Uterus (tissue), 4 donors: ENCODE results near the gene BICD1. TPM values are rescaled to one million over a fixed set of nuclear protein-coding genes. Genes with fewer than 3 reads are reported as not detected.

Source experiments
- DNase-seq, 2 donors: peaks; one replicate each; pipeline ENCODE4 v3.0.0-alpha.2; 2019 to 2020
- H3K27ac ChIP-seq, 2 donors: fragments of 200-600 bp; sonication (generic); 1 replicate in 1 of 2; 2 replicates in 1 of 2; pipeline ENCODE4 v1.5.1; 2016 to 2018
- H3K27me3 ChIP-seq, 2 donors: fragments of 200-600 bp; sonication (generic); one replicate each; pipeline ENCODE4 v1.5.1; 2018 to 2019; ENCODE audit warnings: control low read depth in 1 of 2
- H3K36me3 ChIP-seq, 2 donors: fragments of 200-600 bp; sonication (generic); one replicate each; pipeline ENCODE4 v1.5.1; 2019; ENCODE audit warnings: control low read depth in 1 of 2
- H3K4me1 ChIP-seq, 2 donors: fragments of 200-600 bp; sonication (generic); one replicate each; pipeline ENCODE4 v1.5.1; 2018 to 2019; ENCODE audit warnings: control low read depth in 1 of 2
- H3K4me3 ChIP-seq, 2 donors: fragments of 200-600 bp; sonication (generic); 1 replicate in 1 of 2; 2 replicates in 1 of 2; pipeline ENCODE4 v1.5.1; 2018 to 2019; ENCODE audit warnings: mild to moderate bottlenecking in 1 of 2
- H3K9me3 ChIP-seq, 2 donors: fragments of 200-600 bp; sonication (generic); one replicate each; pipeline ENCODE4 v1.5.1; 2019; ENCODE audit warnings: control low read depth in 1 of 2
- POLR2A ChIP-seq, 2 donors: fragments of 450-650 bp; IDR thresholded peaks; one replicate each; pipeline ENCODE4 v1.6.1; 2016; ENCODE audit warnings: antibody characterized with exemption in 2 of 2, mild to moderate bottlenecking in 1 of 2, moderate library complexity in 1 of 2
- intact Hi-C: fragments of 100-400 bp; cut with DNase I; formaldehyde crosslinking; loops from one replicate; pipeline ENCODE4 v1.15.1; 2023; ENCODE audit warnings: low total_unique reads
- total RNA-seq, 4 donors: library from RNA; depleted of rRNA in 3 of 4; stranded (reverse); fragments of >200 nt in 3 of 4; gene quantifications; one replicate each; pipeline versions ENCODE4 v1.1.0 to v1.2.4, GENCODE V29; 2014 to 2023
- TF ChIP-seq, protein P1 (sequence below), 4 experiments: fragments of 200-600 bp in 2 of 4; fragments of 450-650 bp in 2 of 4; sonication (generic) in 2 of 4; IDR thresholded peaks; one replicate each; pipeline ENCODE4 v1.5.1; 2016 to 2019; ENCODE audit warnings: antibody characterized with exemption in 4 of 4, mild to moderate bottlenecking in 2 of 4, moderate library complexity in 1 of 4
- donor health status: DM: yes; HTN: yes; CAD: no.

BICD1 gene
- total RNA-seq, 4 donors from 2014 or later: 19.4 to 219 (median 40.9) TPM

DNA sequence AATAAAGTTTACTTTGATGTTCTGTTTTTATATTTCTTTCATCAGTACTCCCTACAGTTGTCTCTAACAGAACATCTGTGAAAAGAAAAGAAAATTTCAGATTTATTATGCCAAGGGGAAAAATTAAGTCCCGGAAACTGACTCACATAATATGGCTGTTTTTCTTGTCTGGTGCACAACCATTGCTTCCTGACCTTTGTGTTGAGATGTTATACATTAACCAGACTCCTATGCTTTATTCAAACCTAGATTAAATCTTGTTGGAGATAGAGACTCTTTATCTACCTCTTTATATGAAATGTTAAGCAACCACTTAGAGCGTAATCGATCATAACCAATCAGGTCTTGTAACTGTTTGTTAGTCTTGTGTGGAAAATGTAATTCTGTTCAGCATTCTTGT lies 37.6 kb upstream of the BICD1 start:
- DNase-seq: no peak
- Histone ChIP-seq H3K27me3 (no peaks in the 10 kb centered on the region), H3K27ac (no peak overlapping the region), H3K4me1 (no peaks in the 10 kb centered on the region), H3K4me3 (no peak overlapping the region), H3K36me3 (no peaks in the 10 kb centered on the region), H3K9me3 (no peaks in the 10 kb centered on the region)
- intact Hi-C loops: no loop called here
- TF ChIP-seq POLR2A (IDR thresholded peaks at IDR 0.05): no peak
- TF ChIP-seq, protein P1, sequence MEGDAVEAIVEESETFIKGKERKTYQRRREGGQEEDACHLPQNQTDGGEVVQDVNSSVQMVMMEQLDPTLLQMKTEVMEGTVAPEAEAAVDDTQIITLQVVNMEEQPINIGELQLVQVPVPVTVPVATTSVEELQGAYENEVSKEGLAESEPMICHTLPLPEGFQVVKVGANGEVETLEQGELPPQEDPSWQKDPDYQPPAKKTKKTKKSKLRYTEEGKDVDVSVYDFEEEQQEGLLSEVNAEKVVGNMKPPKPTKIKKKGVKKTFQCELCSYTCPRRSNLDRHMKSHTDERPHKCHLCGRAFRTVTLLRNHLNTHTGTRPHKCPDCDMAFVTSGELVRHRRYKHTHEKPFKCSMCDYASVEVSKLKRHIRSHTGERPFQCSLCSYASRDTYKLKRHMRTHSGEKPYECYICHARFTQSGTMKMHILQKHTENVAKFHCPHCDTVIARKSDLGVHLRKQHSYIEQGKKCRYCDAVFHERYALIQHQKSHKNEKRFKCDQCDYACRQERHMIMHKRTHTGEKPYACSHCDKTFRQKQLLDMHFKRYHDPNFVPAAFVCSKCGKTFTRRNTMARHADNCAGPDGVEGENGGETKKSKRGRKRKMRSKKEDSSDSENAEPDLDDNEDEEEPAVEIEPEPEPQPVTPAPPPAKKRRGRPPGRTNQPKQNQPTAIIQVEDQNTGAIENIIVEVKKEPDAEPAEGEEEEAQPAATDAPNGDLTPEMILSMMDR (IDR thresholded peaks at IDR 0.05): no peak

DNA sequence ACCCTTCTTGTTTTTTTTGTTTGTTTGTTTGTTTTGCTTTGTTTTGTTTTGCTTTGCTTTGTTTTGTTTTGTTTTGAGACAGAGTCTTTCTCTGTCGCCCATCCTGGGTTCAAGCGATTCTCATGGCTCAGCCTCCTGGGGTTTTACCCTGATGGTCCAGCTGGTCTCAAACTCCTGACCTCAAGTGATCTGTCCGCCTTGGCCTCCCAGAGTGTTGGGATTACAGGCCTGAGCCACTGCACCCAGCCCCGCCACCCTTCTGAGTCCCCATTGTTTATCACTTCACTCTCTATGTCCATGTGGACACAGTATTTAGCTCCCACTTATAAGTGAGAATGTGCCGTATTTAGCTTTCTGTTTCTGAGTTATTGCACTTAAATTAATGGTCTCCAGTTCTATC lies 36.9 kb upstream of the BICD1 start:
- intact Hi-C loops: no loop called here
- Histone ChIP-seq H3K27me3 (no peaks in the 10 kb centered on the region), H3K27ac (no peak overlapping the region), H3K4me3 (no peak overlapping the region), H3K4me1 (no peaks in the 10 kb centered on the region), H3K9me3 (no peaks in the 10 kb centered on the region), H3K36me3 (no peaks in the 10 kb centered on the region)
- no peak for TF ChIP-seq POLR2A (IDR thresholded peaks at IDR 0.05)
- TF ChIP-seq, protein P1 (IDR thresholded peaks at IDR 0.05): no peak
- no peak for DNase-seq

DNA sequence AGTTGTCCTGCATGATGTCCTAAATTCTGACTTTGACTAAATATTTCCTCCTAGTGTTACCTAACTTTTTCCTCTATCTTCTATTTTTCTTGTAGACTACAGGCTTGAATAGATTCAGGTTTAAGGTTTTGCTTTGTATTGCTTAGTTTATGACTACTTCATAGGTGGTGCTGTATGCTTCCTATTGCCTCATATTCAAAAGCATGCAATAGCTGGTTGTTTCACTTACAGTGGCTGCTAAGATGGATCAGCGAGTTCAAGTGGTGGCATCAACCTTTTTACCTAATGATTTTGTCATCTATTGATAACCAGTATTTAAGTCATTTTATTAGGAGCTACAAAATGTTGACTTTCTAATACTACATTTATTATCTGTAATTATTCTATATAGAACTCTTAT lies 36.3 kb upstream of the BICD1 start:
- H3K4me3 ChIP-seq: no peak overlapping the region
- H3K27ac ChIP-seq: no peak overlapping the region
- no peaks in the 10 kb centered on the region for H3K9me3 ChIP-seq
- no peaks in the 10 kb centered on the region for H3K36me3 ChIP-seq
- TF ChIP-seq, protein P1 (IDR thresholded peaks at IDR 0.05): no peak
- TF ChIP-seq POLR2A (IDR thresholded peaks at IDR 0.05): no peak
- no peak for DNase-seq
- intact Hi-C loops: no loop called here
- H3K27me3 ChIP-seq: no peaks in the 10 kb centered on the region
- no peaks in the 10 kb centered on the region for H3K4me1 ChIP-seq

DNA sequence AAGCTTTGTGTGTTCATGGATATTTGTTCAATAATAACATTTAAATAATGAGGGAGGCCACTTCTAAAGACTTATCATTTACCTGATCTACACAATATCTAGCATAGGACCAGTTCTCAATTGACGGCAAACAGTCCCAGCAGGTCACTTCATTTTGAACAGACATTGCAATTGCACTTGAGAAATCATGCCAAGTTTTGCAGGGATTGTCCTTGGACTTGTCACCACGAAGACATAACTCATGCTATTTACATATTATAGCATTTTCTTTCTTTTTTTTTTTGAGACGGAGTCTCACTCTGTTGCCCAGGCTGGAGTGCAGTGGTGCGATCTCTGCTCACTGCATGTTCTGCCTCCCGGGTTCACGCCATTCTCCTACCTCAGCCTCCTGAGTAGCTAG lies 34.5 kb upstream of the BICD1 start:
- Histone ChIP-seq H3K36me3 (no peaks in the 10 kb centered on the region), H3K4me3 (no peak overlapping the region), H3K4me1 (no peaks in the 10 kb centered on the region), H3K9me3 (no peaks in the 10 kb centered on the region), H3K27me3 (no peaks in the 10 kb centered on the region), H3K27ac (no peak overlapping the region)
- DNase-seq: no peak
- TF ChIP-seq, protein P1 (IDR thresholded peaks at IDR 0.05): no peak
- TF ChIP-seq POLR2A (IDR thresholded peaks at IDR 0.05): no peak
- intact Hi-C loops: no loop called here

DNA sequence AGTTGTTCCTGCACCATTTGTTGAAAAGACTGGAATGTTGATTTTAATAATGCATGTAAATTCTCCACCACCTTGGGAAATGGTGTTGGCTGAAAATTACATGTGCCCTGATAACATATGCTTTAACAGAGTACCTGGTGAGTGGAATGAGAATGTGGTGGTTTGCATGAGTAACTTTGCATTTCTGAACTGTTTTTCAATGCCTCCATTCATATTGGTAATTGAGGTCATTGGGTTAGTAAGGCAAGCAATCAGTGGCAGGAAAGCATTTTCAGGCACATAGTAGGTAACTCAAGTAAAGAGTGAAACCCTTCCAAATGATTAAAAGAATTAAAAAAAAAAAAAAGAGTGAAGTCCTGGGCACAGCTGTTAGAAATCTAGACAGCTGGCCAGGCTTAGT lies 32.2 kb upstream of the BICD1 start:
- Histone ChIP-seq H3K4me3 (no peak overlapping the region), H3K36me3 (no peaks in the 10 kb centered on the region), H3K9me3 (no peaks in the 10 kb centered on the region), H3K4me1 (no peaks in the 10 kb centered on the region), H3K27me3 (no peaks in the 10 kb centered on the region), H3K27ac (no peak overlapping the region)
- intact Hi-C loops: no loop called here
- no peak for DNase-seq
- TF ChIP-seq, protein P1 (IDR thresholded peaks at IDR 0.05): no peak
- TF ChIP-seq POLR2A (IDR thresholded peaks at IDR 0.05): no peak
